ENCODE data around the gene GRB7.

- TF ChIP-seq CTCF (IDR thresholded peaks at IDR 0.05; ENCODE audit: low read depth, low read length) = no peak
- no peak for TF ChIP-seq EZH2phosphoT487 (IDR thresholded peaks at IDR 0.05; ENCODE audit: low read depth)
These were observed 34.7 kb downstream of the GRB7 start for GRCh38 chr17:39772415-39772814.
